ENCODE data around the gene DCHS1. TPM values are rescaled to one million over a fixed set of nuclear protein-coding genes. Genes with fewer than 3 reads are reported as not detected.

Gene DCHS1
- total and polyA plus RNA-seq, 4 donors, result 0.68 to 8.9 (median 5.8) TPM

GRCh38 chr11:6640036-6640984 is 15.3 kb downstream of the DCHS1 start:
- Histone ChIP-seq H3K4me1 (ENCODE audit: control insufficient read depth in 4 of 4, insufficient read depth in 4 of 4, low read length in 3 of 4) (peaks cover 3 to 27% (median 18%) of the 10 kb centered on the region in 4 donors), H3K9me3 (ENCODE audit: control insufficient read depth in 4 of 4, low read length in 3 of 4) (no peaks in the 10 kb centered on the region), H3K9ac (ENCODE audit: low read depth in 1 of 2, low read length in 2 of 2) (no peak overlapping the region), H3K4me3 (ENCODE audit: low read depth in 1 of 3, low read length in 3 of 3) (no peak overlapping the region), H3K27me3 (ENCODE audit: control insufficient read depth in 4 of 4, insufficient read depth in 4 of 4, low read length in 3 of 4) (no peaks in the 10 kb centered on the region), H3K36me3 (ENCODE audit: control insufficient read depth in 4 of 4, insufficient read depth in 3 of 4, low read depth in 1 of 4, low read length in 3 of 4) (no peaks in the 10 kb centered on the region), H3K27ac (ENCODE audit: low read depth in 1 of 2, low read length in 2 of 2) (no peak overlapping the region)
- no peak for TF ChIP-seq NR2F2 (IDR thresholded peaks at IDR 0.05)
- no peak for TF ChIP-seq ATF3 (IDR thresholded peaks at IDR 0.05)
- no peak for TF ChIP-seq FOXA2 (IDR thresholded peaks at IDR 0.05)
- no peak for TF ChIP-seq RAD21 (IDR thresholded peaks at IDR 0.05)
- TF ChIP-seq HNF4G (IDR thresholded peaks at IDR 0.05), result no peak
- TF ChIP-seq MAX (IDR thresholded peaks at IDR 0.05), result no peak
- TF ChIP-seq, protein P1, sequence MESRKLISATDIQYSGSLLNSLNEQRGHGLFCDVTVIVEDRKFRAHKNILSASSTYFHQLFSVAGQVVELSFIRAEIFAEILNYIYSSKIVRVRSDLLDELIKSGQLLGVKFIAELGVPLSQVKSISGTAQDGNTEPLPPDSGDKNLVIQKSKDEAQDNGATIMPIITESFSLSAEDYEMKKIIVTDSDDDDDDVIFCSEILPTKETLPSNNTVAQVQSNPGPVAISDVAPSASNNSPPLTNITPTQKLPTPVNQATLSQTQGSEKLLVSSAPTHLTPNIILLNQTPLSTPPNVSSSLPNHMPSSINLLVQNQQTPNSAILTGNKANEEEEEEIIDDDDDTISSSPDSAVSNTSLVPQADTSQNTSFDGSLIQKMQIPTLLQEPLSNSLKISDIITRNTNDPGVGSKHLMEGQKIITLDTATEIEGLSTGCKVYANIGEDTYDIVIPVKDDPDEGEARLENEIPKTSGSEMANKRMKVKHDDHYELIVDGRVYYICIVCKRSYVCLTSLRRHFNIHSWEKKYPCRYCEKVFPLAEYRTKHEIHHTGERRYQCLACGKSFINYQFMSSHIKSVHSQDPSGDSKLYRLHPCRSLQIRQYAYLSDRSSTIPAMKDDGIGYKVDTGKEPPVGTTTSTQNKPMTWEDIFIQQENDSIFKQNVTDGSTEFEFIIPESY (IDR thresholded peaks at IDR 0.05), result no peak
- no peak for TF ChIP-seq YY1 (IDR thresholded peaks at IDR 0.05)
- no peak for TF ChIP-seq JUND (IDR thresholded peaks at IDR 0.05)
- no peak for TF ChIP-seq HNF4A (conservative IDR thresholded peaks at IDR 0.05)
- no peak for TF ChIP-seq FOXA1 (IDR thresholded peaks at IDR 0.05)
- TF ChIP-seq SP1 (IDR thresholded peaks at IDR 0.05), result no peak
- no peak for TF ChIP-seq RXRA (IDR thresholded peaks at IDR 0.05)
- no peak for TF ChIP-seq TAF1 (conservative IDR thresholded peaks at IDR 0.05)
- WGBS, result 97% methylated on average over 36 of the region's 36 CpGs
- DNase-seq (ENCODE audit: low spot score), result no peak

GRCh38 chr11:6638429-6638828 is 17.2 kb downstream of the DCHS1 start:
- WGBS, result 79% methylated on average over 4 of the region's 4 CpGs
- no peak for TF ChIP-seq RXRA (IDR thresholded peaks at IDR 0.05)
- TF ChIP-seq, protein P1 (IDR thresholded peaks at IDR 0.05), result no peak
- TF ChIP-seq, protein P2, sequence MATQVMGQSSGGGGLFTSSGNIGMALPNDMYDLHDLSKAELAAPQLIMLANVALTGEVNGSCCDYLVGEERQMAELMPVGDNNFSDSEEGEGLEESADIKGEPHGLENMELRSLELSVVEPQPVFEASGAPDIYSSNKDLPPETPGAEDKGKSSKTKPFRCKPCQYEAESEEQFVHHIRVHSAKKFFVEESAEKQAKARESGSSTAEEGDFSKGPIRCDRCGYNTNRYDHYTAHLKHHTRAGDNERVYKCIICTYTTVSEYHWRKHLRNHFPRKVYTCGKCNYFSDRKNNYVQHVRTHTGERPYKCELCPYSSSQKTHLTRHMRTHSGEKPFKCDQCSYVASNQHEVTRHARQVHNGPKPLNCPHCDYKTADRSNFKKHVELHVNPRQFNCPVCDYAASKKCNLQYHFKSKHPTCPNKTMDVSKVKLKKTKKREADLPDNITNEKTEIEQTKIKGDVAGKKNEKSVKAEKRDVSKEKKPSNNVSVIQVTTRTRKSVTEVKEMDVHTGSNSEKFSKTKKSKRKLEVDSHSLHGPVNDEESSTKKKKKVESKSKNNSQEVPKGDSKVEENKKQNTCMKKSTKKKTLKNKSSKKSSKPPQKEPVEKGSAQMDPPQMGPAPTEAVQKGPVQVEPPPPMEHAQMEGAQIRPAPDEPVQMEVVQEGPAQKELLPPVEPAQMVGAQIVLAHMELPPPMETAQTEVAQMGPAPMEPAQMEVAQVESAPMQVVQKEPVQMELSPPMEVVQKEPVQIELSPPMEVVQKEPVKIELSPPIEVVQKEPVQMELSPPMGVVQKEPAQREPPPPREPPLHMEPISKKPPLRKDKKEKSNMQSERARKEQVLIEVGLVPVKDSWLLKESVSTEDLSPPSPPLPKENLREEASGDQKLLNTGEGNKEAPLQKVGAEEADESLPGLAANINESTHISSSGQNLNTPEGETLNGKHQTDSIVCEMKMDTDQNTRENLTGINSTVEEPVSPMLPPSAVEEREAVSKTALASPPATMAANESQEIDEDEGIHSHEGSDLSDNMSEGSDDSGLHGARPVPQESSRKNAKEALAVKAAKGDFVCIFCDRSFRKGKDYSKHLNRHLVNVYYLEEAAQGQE (IDR thresholded peaks at IDR 0.05), result no peak
- TF ChIP-seq FOXA2 (IDR thresholded peaks at IDR 0.05), result no peak
- TF ChIP-seq HNF4A (conservative IDR thresholded peaks at IDR 0.05), result no peak
- TF ChIP-seq MAX (IDR thresholded peaks at IDR 0.05), result no peak
- TF ChIP-seq FOXA1 (IDR thresholded peaks at IDR 0.05), result no peak
- TF ChIP-seq ATF3 (IDR thresholded peaks at IDR 0.05), result no peak
- TF ChIP-seq TAF1 (conservative IDR thresholded peaks at IDR 0.05), result no peak
- no peak for TF ChIP-seq JUND (IDR thresholded peaks at IDR 0.05)
- no peak for TF ChIP-seq GABPA (IDR thresholded peaks at IDR 0.05 in 1 of 2, conservative IDR thresholded peaks at IDR 0.05 in 1 of 2)
- no peaks in the 10 kb centered on the region for H3K27me3 ChIP-seq (ENCODE audit: control insufficient read depth in 4 of 4, insufficient read depth in 4 of 4, low read length in 3 of 4)
- no peak overlapping the region for H3K9ac ChIP-seq (ENCODE audit: low read depth in 1 of 2, low read length in 2 of 2)
- peaks cover 3 to 42% (median 27%) of the 10 kb centered on the region in 4 donors for H3K4me1 ChIP-seq (ENCODE audit: control insufficient read depth in 4 of 4, insufficient read depth in 4 of 4, low read length in 3 of 4)
- no peak for DNase-seq (ENCODE audit: low spot score)
- H3K4me3 ChIP-seq (ENCODE audit: low read depth in 1 of 3, low read length in 3 of 3), result no peak overlapping the region
- no peaks in the 10 kb centered on the region for H3K36me3 ChIP-seq (ENCODE audit: control insufficient read depth in 4 of 4, insufficient read depth in 3 of 4, low read depth in 1 of 4, low read length in 3 of 4)
- H3K27ac ChIP-seq (ENCODE audit: low read depth in 1 of 2, low read length in 2 of 2), result peak overlapping the region in 1 of 2 donors; percentile 7
- H3K9me3 ChIP-seq (ENCODE audit: control insufficient read depth in 4 of 4, low read length in 3 of 4), result no peaks in the 10 kb centered on the region
